HG03354 (cell line): Measurements from ENCODE around the gene PRDX6.
"Not testable (repeated sequence)": the region's sequence is repeated elsewhere in the genome, so short reads cannot be mapped to it uniquely, and the experiment has no call there.

Source experiments
- ATAC-seq: cut with Tn5 transposase; IDR thresholded peaks from one replicate; pipeline ENCODE4 v1.9.1; 2021; ENCODE audit warnings: mild to moderate bottlenecking; ENCODE audit not compliant: unreplicated experiment, poor library complexity, severe bottlenecking

Gene PRDX6

GRCh38 chr1:173491508-173491907 is 14.4 kb downstream of the PRDX6 start:
- no peak for ATAC-seq

GRCh38 chr1:173493125-173493524 is 16.0 kb downstream of the PRDX6 start:
- not testable (repeated sequence) for ATAC-seq

GRCh38 chr1:173495609-173496267 is 18.6 kb downstream of the PRDX6 start:
- no peak for ATAC-seq

- ATAC-seq, result no peak
Measured at GRCh38 chr1:173496757-173497320, 19.7 kb downstream of the PRDX6 start.

GRCh38 chr1:173499729-173500128 is 22.6 kb downstream of the PRDX6 start:
- ATAC-seq, result no peak

- no peak for ATAC-seq
Measured at GRCh38 chr1:173502104-173502503, 25.0 kb downstream of the PRDX6 start.

- no peak for ATAC-seq
Measured at GRCh38 chr1:173503391-173503790, 26.3 kb downstream of the PRDX6 start.

GRCh38 chr1:173504268-173504667 is 27.1 kb downstream of the PRDX6 start:
- ATAC-seq, result no peak

- no peak for ATAC-seq
Measured at GRCh38 chr1:173505391-173505790, 28.3 kb downstream of the PRDX6 start.

GRCh38 chr1:173506437-173506836 is 29.3 kb downstream of the PRDX6 start:
- no peak for ATAC-seq

- ATAC-seq, result no peak
Measured at GRCh38 chr1:173507205-173507846, 30.2 kb downstream of the PRDX6 start.

GRCh38 chr1:173507847-173508209 is 30.7 kb downstream of the PRDX6 start:
- no peak for ATAC-seq

GRCh38 chr1:173508541-173508940 is 31.4 kb downstream of the PRDX6 start:
- no peak for ATAC-seq

GRCh38 chr1:173509797-173510196 is 32.7 kb downstream of the PRDX6 start:
- ATAC-seq, result no peak

- ATAC-seq, result not testable (repeated sequence)
Measured at GRCh38 chr1:173514503-173514902, 37.4 kb downstream of the PRDX6 start.

- no peak for ATAC-seq
Measured at GRCh38 chr1:173520799-173521198, 43.7 kb downstream of the PRDX6 start.

- ATAC-seq, result no peak
Measured at GRCh38 chr1:173523329-173523728, 46.2 kb downstream of the PRDX6 start.

GRCh38 chr1:173525926-173526325 is 48.8 kb downstream of the PRDX6 start:
- ATAC-seq, result no peak

- ATAC-seq, result no peak
Measured at GRCh38 chr1:173527151-173527826, 50.2 kb downstream of the PRDX6 start.

GRCh38 chr1:173529106-173529505 is 52.0 kb downstream of the PRDX6 start:
- ATAC-seq, result no peak
